HepG2 (cell line): ENCODE data around the gene SOCS3. TPM values are rescaled to one million over a fixed set of nuclear protein-coding genes. Genes with fewer than 3 reads are reported as not detected.

Experiments used
- AGO2 ChIP-seq: fragments of 200-400 bp; formaldehyde crosslinking; optimal IDR thresholded peaks from 2 replicates; pipeline ENCODE3; 2017; ENCODE audit warnings: mild to moderate bottlenecking, low read depth, low read length, moderate library complexity
- XRCC5 ChIP-seq: fragments of 200-400 bp; formaldehyde crosslinking; optimal IDR thresholded peaks from 2 replicates; pipeline ENCODE3; 2017; ENCODE audit warnings: mild to moderate bottlenecking, low read length
- ZBTB38 ChIP-seq: sonication (generic); formaldehyde crosslinking; IDR thresholded peaks from 2 replicates; pipeline ENCODE4 v1.5.1; 2020; ENCODE audit warnings: mild to moderate bottlenecking, missing genetic modification reagents
- polyA plus RNA-seq, 8 experiments: library from polyadenylated mRNA; depleted of rRNA in 3 of 8; stranded (reverse) in 7 of 8; unstranded in 1 of 8; fragments of >200 nt; fragmentation: Illumina TruSeq in 4 of 8; extraction: Trizol in 4 of 8; gene quantifications; 2 replicates each; pipeline versions ENCODE4 v1.2.1 to v1.2.3, GENCODE V29; 2011 to 2016; ENCODE audit warnings: low read depth in 4 of 8, missing spikeins in 1 of 8, mixed read lengths in 1 of 8; ENCODE audit not compliant: insufficient read depth in 1 of 8
- total RNA-seq, 5 experiments: library from RNA; depleted of rRNA; stranded (reverse); fragments of >200 nt; fragmentation: Illumina TruSeq; extraction: Trizol; gene quantifications; 2 replicates each; pipeline ENCODE4 v1.2.3, GENCODE V29; 2016; ENCODE audit warnings: low read depth in 1 of 5
- TF ChIP-seq, protein P1 (sequence below): sonication (generic); formaldehyde crosslinking; IDR thresholded peaks from 2 replicates; pipeline ENCODE4 v1.8.0; 2022; ENCODE audit warnings: low read depth, missing genetic modification reagents
- TF ChIP-seq, protein P2 (sequence below): sonication (generic); formaldehyde crosslinking; IDR thresholded peaks from 2 replicates; pipeline ENCODE4 v1.8.0; 2023; ENCODE audit warnings: mild to moderate bottlenecking, missing genetic modification reagents
- TF ChIP-seq, protein P3 (sequence below): sonication (generic); formaldehyde crosslinking; IDR thresholded peaks from 2 replicates; pipeline ENCODE4 v1.9.0; 2021; ENCODE audit warnings: mild to moderate bottlenecking, missing genetic modification reagents

The SOCS3 gene
- total and polyA plus RNA-seq, 2 of the 13 experiments (the other 11 are each of a cell fraction or from before 2014, with no cell fraction given) = 0.77 to 2.4 TPM

- TF ChIP-seq, protein P1, sequence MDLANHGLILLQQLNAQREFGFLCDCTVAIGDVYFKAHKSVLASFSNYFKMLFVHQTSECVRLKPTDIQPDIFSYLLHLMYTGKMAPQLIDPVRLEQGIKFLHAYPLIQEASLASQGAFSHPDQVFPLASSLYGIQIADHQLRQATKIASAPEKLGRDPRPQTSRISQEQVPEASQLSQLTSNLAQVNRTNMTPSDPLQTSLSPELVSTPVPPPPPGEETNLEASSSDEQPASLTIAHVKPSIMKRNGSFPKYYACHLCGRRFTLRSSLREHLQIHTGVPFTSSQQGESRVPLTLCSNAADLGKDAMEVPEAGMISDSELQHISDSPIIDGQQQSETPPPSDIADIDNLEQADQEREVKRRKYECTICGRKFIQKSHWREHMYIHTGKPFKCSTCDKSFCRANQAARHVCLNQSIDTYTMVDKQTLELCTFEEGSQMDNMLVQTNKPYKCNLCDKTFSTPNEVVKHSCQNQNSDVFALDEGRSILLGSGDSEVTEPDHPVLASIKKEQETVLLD (CRISPR knock-in tag) = 0 out of 2 replicates have a peak, but pooled peaks have one; percentile 65
- 0 out of 2 replicates have a peak, but pooled peaks have one; percentile 15 for TF ChIP-seq ZBTB38 (CRISPR knock-in tag)
- TF ChIP-seq, protein P2, sequence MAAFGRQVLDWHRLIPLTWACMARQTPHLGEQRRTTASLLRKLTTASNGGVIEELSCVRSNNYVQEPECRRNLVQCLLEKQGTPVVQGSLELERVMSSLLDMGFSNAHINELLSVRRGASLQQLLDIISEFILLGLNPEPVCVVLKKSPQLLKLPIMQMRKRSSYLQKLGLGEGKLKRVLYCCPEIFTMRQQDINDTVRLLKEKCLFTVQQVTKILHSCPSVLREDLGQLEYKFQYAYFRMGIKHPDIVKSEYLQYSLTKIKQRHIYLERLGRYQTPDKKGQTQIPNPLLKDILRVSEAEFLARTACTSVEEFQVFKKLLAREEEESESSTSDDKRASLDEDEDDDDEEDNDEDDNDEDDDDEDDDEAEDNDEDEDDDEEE (CRISPR knock-in tag) = 0 out of 2 replicates have a peak, but pooled peaks have one; percentile 36
- peak; percentile 31 for TF ChIP-seq AGO2
- TF ChIP-seq, protein P3, sequence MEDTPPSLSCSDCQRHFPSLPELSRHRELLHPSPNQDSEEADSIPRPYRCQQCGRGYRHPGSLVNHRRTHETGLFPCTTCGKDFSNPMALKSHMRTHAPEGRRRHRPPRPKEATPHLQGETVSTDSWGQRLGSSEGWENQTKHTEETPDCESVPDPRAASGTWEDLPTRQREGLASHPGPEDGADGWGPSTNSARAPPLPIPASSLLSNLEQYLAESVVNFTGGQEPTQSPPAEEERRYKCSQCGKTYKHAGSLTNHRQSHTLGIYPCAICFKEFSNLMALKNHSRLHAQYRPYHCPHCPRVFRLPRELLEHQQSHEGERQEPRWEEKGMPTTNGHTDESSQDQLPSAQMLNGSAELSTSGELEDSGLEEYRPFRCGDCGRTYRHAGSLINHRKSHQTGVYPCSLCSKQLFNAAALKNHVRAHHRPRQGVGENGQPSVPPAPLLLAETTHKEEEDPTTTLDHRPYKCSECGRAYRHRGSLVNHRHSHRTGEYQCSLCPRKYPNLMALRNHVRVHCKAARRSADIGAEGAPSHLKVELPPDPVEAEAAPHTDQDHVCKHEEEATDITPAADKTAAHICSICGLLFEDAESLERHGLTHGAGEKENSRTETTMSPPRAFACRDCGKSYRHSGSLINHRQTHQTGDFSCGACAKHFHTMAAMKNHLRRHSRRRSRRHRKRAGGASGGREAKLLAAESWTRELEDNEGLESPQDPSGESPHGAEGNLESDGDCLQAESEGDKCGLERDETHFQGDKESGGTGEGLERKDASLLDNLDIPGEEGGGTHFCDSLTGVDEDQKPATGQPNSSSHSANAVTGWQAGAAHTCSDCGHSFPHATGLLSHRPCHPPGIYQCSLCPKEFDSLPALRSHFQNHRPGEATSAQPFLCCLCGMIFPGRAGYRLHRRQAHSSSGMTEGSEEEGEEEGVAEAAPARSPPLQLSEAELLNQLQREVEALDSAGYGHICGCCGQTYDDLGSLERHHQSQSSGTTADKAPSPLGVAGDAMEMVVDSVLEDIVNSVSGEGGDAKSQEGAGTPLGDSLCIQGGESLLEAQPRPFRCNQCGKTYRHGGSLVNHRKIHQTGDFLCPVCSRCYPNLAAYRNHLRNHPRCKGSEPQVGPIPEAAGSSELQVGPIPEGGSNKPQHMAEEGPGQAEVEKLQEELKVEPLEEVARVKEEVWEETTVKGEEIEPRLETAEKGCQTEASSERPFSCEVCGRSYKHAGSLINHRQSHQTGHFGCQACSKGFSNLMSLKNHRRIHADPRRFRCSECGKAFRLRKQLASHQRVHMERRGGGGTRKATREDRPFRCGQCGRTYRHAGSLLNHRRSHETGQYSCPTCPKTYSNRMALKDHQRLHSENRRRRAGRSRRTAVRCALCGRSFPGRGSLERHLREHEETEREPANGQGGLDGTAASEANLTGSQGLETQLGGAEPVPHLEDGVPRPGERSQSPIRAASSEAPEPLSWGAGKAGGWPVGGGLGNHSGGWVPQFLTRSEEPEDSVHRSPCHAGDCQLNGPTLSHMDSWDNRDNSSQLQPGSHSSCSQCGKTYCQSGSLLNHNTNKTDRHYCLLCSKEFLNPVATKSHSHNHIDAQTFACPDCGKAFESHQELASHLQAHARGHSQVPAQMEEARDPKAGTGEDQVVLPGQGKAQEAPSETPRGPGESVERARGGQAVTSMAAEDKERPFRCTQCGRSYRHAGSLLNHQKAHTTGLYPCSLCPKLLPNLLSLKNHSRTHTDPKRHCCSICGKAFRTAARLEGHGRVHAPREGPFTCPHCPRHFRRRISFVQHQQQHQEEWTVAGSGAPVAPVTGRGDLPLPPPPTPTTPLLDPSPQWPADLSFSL (CRISPR knock-in tag) = no peak
- TF ChIP-seq XRCC5 = peak; percentile 31
These were observed 418 bp downstream of the SOCS3 start (continued) for GRCh38 chr17:78359321-78359996.
